GM12878 (cell line): ENCODE results near the gene RPS5. TPM values are rescaled to one million over a fixed set of nuclear protein-coding genes. Genes with fewer than 3 reads are reported as not detected.

ENCODE experiments used
- ATAC-seq: fragments of 200-7000 bp; cut with Tn5 transposase; 3 replicates; pipeline ENCODE4 v1.9.1; 2020; ENCODE audit warnings: mild to moderate bottlenecking, moderate library complexity
- BruUV-seq: library from RNA; stranded (reverse); fragments of 400-500 nt; replicated peaks from 2 replicates; lab custom pipeline; 2021; lab: Mats Ljungman, UMichigan
- CTCF ChIA-PET: fragments of 300-600 bp; sonication (Branson Sonifier 250); formaldehyde crosslinking; extraction: SDS; loops from one replicate; lab custom pipeline; 2021; ENCODE audit warnings: inconsistent platforms; lab: Yijun Ruan, JAX
- POLR2A ChIA-PET: fragments of 350-600 bp; formaldehyde crosslinking; extraction: SDS; loops from one replicate; lab custom pipeline; 2021; ENCODE audit warnings: inconsistent platforms; lab: Charles Lee
- RAD21 ChIA-PET: fragments of 300-600 bp; sonication (Branson Sonifier 250); formaldehyde crosslinking; loops from one replicate; lab custom pipeline; 2023; ENCODE audit warnings: antibody characterized with exemption; ENCODE audit not compliant: unreplicated experiment; lab: Charles Lee
- SMC1A ChIA-PET: fragments of 300-600 bp; sonication (Branson Sonifier 250); formaldehyde crosslinking; loops from one replicate; lab custom pipeline; 2023; ENCODE audit not compliant: unreplicated experiment, uncharacterized antibody; lab: Charles Lee
- DNase-seq: peaks from one replicate; pipeline ENCODE4 v3.0.0-alpha.2; 2011; ENCODE audit warnings: low read depth, low spot score
- FAIRE-seq: peaks from 3 replicates; lab custom pipeline; 2011; peaks lifted over from hg19 to GRCh38; lab: Jason Lieb, UNC
- H2AFZ ChIP-seq: 2 replicates; pipeline ENCODE4 v1.6.0; 2011; ENCODE audit warnings: low read depth, low read length, control low read depth; ENCODE audit not compliant: control insufficient read depth
- H3K27ac ChIP-seq: 2 replicates; pipeline ENCODE4 v1.5.1; 2011; ENCODE audit warnings: control low read depth; ENCODE audit not compliant: control insufficient read depth, insufficient read depth
- H3K27me3 ChIP-seq, 2 experiments: replicated peaks in 1 of 2; 2 replicates each; pipeline versions ENCODE4 v1.6.0 to v1.6.1; 2011; ENCODE audit warnings: low read length in 1 of 2; ENCODE audit not compliant: control insufficient read depth in 2 of 2, insufficient read depth in 2 of 2
- H3K36me3 ChIP-seq, 2 experiments: 2 replicates each; pipeline ENCODE4 v1.5.1; 2011; ENCODE audit warnings: low read length in 1 of 2; ENCODE audit not compliant: control insufficient read depth in 2 of 2, insufficient read depth in 2 of 2
- H3K4me1 ChIP-seq: 2 replicates; pipeline ENCODE4 v1.6.1; 2011; ENCODE audit warnings: mild to moderate bottlenecking, low read length, moderate library complexity, mixed read lengths; ENCODE audit not compliant: control insufficient read depth, insufficient read depth
- H3K4me2 ChIP-seq: 2 replicates; pipeline ENCODE4 v1.6.0; 2011; ENCODE audit warnings: control low read depth; ENCODE audit not compliant: control insufficient read depth, insufficient read depth
- H3K4me3 ChIP-seq: fragments of 200-600 bp; sonication (generic); 2 replicates; pipeline ENCODE4 v1.5.1; 2016
- H3K79me2 ChIP-seq: 2 replicates; pipeline ENCODE4 v1.6.0; 2011; ENCODE audit warnings: low read length; ENCODE audit not compliant: control insufficient read depth, insufficient read depth
- H3K9ac ChIP-seq: 2 replicates; pipeline ENCODE4 v1.8.0; 2011; ENCODE audit warnings: low read length, control low read depth, mixed read lengths; ENCODE audit not compliant: control insufficient read depth, insufficient read depth
- H3K9me3 ChIP-seq: replicated peaks from 3 replicates; pipeline ENCODE4 v1.5.1; 2011; ENCODE audit warnings: mild to moderate bottlenecking, low read length; ENCODE audit not compliant: control insufficient read depth, insufficient read depth
- H4K20me1 ChIP-seq: 2 replicates; pipeline ENCODE4 v1.6.0; 2011; ENCODE audit not compliant: control insufficient read depth, insufficient read depth
- CBFB ChIP-seq: IDR thresholded peaks from 2 replicates; pipeline ENCODE4 v1.6.1; 2016; ENCODE audit warnings: antibody characterized with exemption, low read depth
- EP300 ChIP-seq, 2 experiments: fragments of 150-350 bp in 1 of 2; IDR thresholded peaks; 2 replicates each; pipeline ENCODE4 v1.6.1; 2011 to 2012; ENCODE audit warnings: low read depth in 2 of 2, low read length in 2 of 2, borderline replicate concordance in 1 of 2, improper control_type of control experiment in 1 of 2, inconsistent platforms in 1 of 2; ENCODE audit not compliant: control insufficient read depth in 1 of 2
- FOS ChIP-seq: IDR thresholded peaks from 3 replicates; pipeline ENCODE4 v1.6.1; 2011; ENCODE audit warnings: borderline replicate concordance; ENCODE audit not compliant: insufficient read length; ENCODE audit errors: extremely low read depth
- FOXM1 ChIP-seq: IDR thresholded peaks from 2 replicates; pipeline ENCODE4 v1.6.1; 2012; ENCODE audit warnings: low read depth, mild to moderate bottlenecking, inconsistent platforms, low read length, moderate library complexity
- IRF5 ChIP-seq: fragments of 450-650 bp; IDR thresholded peaks from 2 replicates; pipeline ENCODE4 v1.6.1; 2017; ENCODE audit warnings: borderline replicate concordance
- MYC ChIP-seq: IDR thresholded peaks from 2 replicates; pipeline ENCODE4 v1.6.1; 2011; ENCODE audit warnings: mild to moderate bottlenecking, low read length, moderate library complexity, inconsistent platforms; ENCODE audit not compliant: insufficient read depth, insufficient replicate concordance, insufficient read length, severe bottlenecking
- PAX5 ChIP-seq: IDR thresholded peaks from 2 replicates; pipeline ENCODE4 v1.6.1; 2011; ENCODE audit warnings: low read depth, low read length, borderline replicate concordance
- PML ChIP-seq: IDR thresholded peaks from 2 replicates; pipeline ENCODE4 v1.6.1; 2012; ENCODE audit warnings: low read length, inconsistent platforms
- POLR2AphosphoS5 ChIP-seq: IDR thresholded peaks from 2 replicates; pipeline ENCODE4 v1.6.1; 2011; ENCODE audit warnings: mild to moderate bottlenecking, low read length, inconsistent platforms
- RUNX3 ChIP-seq: IDR thresholded peaks from 2 replicates; pipeline ENCODE4 v1.6.1; 2012; ENCODE audit warnings: low read length, inconsistent platforms
- SIX5 ChIP-seq: IDR thresholded peaks from 2 replicates; pipeline ENCODE4 v1.6.1; 2011; ENCODE audit warnings: mild to moderate bottlenecking, low read depth, low read length, moderate library complexity; ENCODE audit not compliant: severe bottlenecking
- USF2 ChIP-seq: IDR thresholded peaks from 2 replicates; pipeline ENCODE4 v1.6.1; 2011; ENCODE audit warnings: low read depth, low read length, improper control_type of control experiment, borderline replicate concordance
- YBX1 ChIP-seq: fragments of 450-650 bp; IDR thresholded peaks from 2 replicates; pipeline ENCODE4 v1.6.1; 2016; ENCODE audit warnings: antibody characterized with exemption
- YY1 ChIP-seq: IDR thresholded peaks from 2 replicates; pipeline ENCODE4 v1.6.1; 2011; ENCODE audit warnings: low read depth, mild to moderate bottlenecking, low read length
- ZNF207 ChIP-seq: fragments of 450-650 bp; IDR thresholded peaks from 2 replicates; pipeline ENCODE4 v1.6.1; 2014; ENCODE audit warnings: antibody characterized with exemption, mild to moderate bottlenecking, borderline replicate concordance
- WGBS: methylation state at CpG from one replicate; pipeline ENCODE4 v1.1.6; 2016; ENCODE audit warnings: low lambda C conversion rate; ENCODE audit not compliant: insufficient replicate concordance, insufficient coverage; ENCODE audit errors: missing lambda C conversion rate; 5-methylcytosine and 5-hydroxymethylcytosine counted together
- in situ Hi-C: fragments of 300-500 bp; cut with MboI; formaldehyde crosslinking; loops from 9 replicates; pipeline ENCODE4 v1.14.3; 2018; ENCODE audit warnings: mixed read lengths
- intact Hi-C: fragments of 100-400 bp; cut with micrococcal nuclease; formaldehyde crosslinking; loops from one replicate; pipeline ENCODE4 v1.14.2; 2022; ENCODE audit not compliant: unreplicated experiment
- polyA plus RNA-seq, 11 experiments: library from polyadenylated mRNA; depleted of rRNA in 4 of 11; unstranded in 6 of 11; stranded (reverse) in 5 of 11; fragments of >200 nt; fragmentation: Nextera tagmentation in 4 of 11; fragmentation: Illumina TruSeq in 1 of 11; extraction: Ambion mirVana in 4 of 11; extraction: Trizol in 1 of 11; gene quantifications; 1 replicate in 1 of 11; 2 replicates in 10 of 11; pipeline versions ENCODE4 v1.2.1 to v1.2.3, GENCODE V29; 2011 to 2016; ENCODE audit warnings: inconsistent platforms in 2 of 11, missing spikeins in 2 of 11, low read depth in 1 of 11
- total RNA-seq, 4 experiments: library from RNA; depleted of rRNA in 3 of 4; stranded (reverse); fragments of >200 nt in 3 of 4; fragmentation: Illumina TruSeq in 1 of 4; extraction: Trizol in 1 of 4; gene quantifications; 2 replicates each; pipeline versions ENCODE4 v1.2.1 to v1.2.3, GENCODE V29; 2013 to 2021
- TF ChIP-seq, protein P1 (sequence below): fragments of 450-650 bp; formaldehyde crosslinking; IDR thresholded peaks from 2 replicates; pipeline ENCODE4 v1.5.0; 2022; ENCODE audit warnings: mild to moderate bottlenecking, missing genetic modification characterization
- TF ChIP-seq, protein P2 (sequence below): fragments of 450-650 bp; IDR thresholded peaks from 2 replicates; pipeline ENCODE4 v1.6.1; 2017; ENCODE audit warnings: antibody characterized with exemption, mild to moderate bottlenecking, moderate library complexity

The RPS5 gene
- total and polyA plus RNA-seq, 10 of the 15 experiments (the other 5 are each of a cell fraction or from before 2014, with no cell fraction given) = 1,284 to 3,652 (median 1,922) TPM

GRCh38 chr19:58338336-58338735, 48.7 kb upstream of the RPS5 start:
- in situ Hi-C loops (no loop called here), intact Hi-C loops (no loop called here)
- CTCF ChIA-PET = no interaction called here
- 96% methylated on average over 11 of the region's 11 CpGs for WGBS
- no TSS peak for BruUV-seq
- Histone ChIP-seq H3K36me3 (peaks cover 7 to 11% of the 10 kb centered on the region in 2 experiments; a peak in 3 of 4 replicates), H3K27ac (no peak overlapping the region), H2AFZ (no peak overlapping the region), H3K27me3 (no peaks in the 10 kb centered on the region), H3K9ac (no peak overlapping the region), H3K4me2 (no peak overlapping the region), H3K4me3 (no peak overlapping the region), H4K20me1 (no peaks in the 10 kb centered on the region; the same call in 1 of the 2 replicates), H3K9me3 (no peaks in the 10 kb centered on the region; the same call in 2 of the 3 replicates), H3K4me1 (no peaks in the 10 kb centered on the region), H3K79me2 (no peaks in the 10 kb centered on the region)
- FAIRE-seq (no peak), DNase-seq (no peak), ATAC-seq (no peak)
- SMC1A ChIA-PET = no interaction called here
- POLR2A ChIA-PET = no interaction called here
- RAD21 ChIA-PET = no interaction called here
- TF ChIP-seq USF2 (no peak), PML (no peak), YBX1 (no peak), YY1 (no peak), FOS (no peak), CBFB (no peak), EP300 (IDR thresholded peaks at IDR 0.05; ENCODE audit: borderline replicate concordance in 1 of 2, control insufficient read depth in 1 of 2, low read depth in 2 of 2, low read length in 2 of 2) (no peak), POLR2AphosphoS5 (no peak), RUNX3 (no peak), MYC (no peak), ZNF207 (no peak), SIX5 (no peak), IRF5 (no peak), PAX5 (no peak), FOXM1 (no peak)
- TF ChIP-seq, protein P1, sequence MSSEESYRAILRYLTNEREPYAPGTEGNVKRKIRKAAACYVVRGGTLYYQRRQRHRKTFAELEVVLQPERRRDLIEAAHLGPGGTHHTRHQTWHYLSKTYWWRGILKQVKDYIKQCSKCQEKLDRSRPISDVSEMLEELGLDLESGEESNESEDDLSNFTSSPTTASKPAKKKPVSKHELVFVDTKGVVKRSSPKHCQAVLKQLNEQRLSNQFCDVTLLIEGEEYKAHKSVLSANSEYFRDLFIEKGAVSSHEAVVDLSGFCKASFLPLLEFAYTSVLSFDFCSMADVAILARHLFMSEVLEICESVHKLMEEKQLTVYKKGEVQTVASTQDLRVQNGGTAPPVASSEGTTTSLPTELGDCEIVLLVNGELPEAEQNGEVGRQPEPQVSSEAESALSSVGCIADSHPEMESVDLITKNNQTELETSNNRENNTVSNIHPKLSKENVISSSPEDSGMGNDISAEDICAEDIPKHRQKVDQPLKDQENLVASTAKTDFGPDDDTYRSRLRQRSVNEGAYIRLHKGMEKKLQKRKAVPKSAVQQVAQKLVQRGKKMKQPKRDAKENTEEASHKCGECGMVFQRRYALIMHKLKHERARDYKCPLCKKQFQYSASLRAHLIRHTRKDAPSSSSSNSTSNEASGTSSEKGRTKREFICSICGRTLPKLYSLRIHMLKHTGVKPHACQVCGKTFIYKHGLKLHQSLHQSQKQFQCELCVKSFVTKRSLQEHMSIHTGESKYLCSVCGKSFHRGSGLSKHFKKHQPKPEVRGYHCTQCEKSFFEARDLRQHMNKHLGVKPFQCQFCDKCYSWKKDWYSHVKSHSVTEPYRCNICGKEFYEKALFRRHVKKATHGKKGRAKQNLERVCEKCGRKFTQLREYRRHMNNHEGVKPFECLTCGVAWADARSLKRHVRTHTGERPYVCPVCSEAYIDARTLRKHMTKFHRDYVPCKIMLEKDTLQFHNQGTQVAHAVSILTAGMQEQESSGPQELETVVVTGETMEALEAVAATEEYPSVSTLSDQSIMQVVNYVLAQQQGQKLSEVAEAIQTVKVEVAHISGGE (CRISPR knock-in tag) = no peak
- TF ChIP-seq, protein P2, sequence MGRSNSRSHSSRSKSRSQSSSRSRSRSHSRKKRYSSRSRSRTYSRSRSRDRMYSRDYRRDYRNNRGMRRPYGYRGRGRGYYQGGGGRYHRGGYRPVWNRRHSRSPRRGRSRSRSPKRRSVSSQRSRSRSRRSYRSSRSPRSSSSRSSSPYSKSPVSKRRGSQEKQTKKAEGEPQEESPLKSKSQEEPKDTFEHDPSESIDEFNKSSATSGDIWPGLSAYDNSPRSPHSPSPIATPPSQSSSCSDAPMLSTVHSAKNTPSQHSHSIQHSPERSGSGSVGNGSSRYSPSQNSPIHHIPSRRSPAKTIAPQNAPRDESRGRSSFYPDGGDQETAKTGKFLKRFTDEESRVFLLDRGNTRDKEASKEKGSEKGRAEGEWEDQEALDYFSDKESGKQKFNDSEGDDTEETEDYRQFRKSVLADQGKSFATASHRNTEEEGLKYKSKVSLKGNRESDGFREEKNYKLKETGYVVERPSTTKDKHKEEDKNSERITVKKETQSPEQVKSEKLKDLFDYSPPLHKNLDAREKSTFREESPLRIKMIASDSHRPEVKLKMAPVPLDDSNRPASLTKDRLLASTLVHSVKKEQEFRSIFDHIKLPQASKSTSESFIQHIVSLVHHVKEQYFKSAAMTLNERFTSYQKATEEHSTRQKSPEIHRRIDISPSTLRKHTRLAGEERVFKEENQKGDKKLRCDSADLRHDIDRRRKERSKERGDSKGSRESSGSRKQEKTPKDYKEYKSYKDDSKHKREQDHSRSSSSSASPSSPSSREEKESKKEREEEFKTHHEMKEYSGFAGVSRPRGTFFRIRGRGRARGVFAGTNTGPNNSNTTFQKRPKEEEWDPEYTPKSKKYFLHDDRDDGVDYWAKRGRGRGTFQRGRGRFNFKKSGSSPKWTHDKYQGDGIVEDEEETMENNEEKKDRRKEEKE = no peak
